Activated CD4-positive, alpha-beta T cell treated with anti-CD3 and anti-CD28 coated beads, Interleukin-2, amount 10 ng/mL, durations not matched to agents 7 days and 5 days (primary cell): ENCODE results near the gene CDH13. TPM values are rescaled to one million over a fixed set of nuclear protein-coding genes. Genes with fewer than 3 reads are reported as not detected.

Experiments
- CTCF ChIA-PET: fragments of 350-600 bp; sonication (Branson Sonifier 250); formaldehyde crosslinking; loops from one replicate; lab custom pipeline; 2021; ENCODE audit warnings: antibody characterized with exemption; lab: Charles Lee
- POLR2A ChIA-PET: fragments of 350-600 bp; sonication (Branson Sonifier 250); formaldehyde crosslinking; loops from one replicate; lab custom pipeline; 2021; ENCODE audit warnings: antibody characterized with exemption; lab: Charles Lee
- DNase-seq: peaks from one replicate; pipeline ENCODE4 v3.0.0-alpha.2; 2020
- H3K27ac Mint-ChIP-seq: one replicate; pipeline ENCODE4 v1.8.0; 2021; ENCODE audit warnings: mild to moderate bottlenecking, moderate library complexity, mixed read lengths
- H3K27me3 Mint-ChIP-seq: one replicate; pipeline ENCODE4 v1.8.0; 2021; ENCODE audit warnings: mixed read lengths
- H3K36me3 Mint-ChIP-seq: one replicate; pipeline ENCODE4 v1.8.0; 2021; ENCODE audit warnings: low read depth, mixed read lengths
- H3K4me1 Mint-ChIP-seq: one replicate; pipeline ENCODE4 v1.8.0; 2021; ENCODE audit warnings: mixed read lengths
- H3K4me3 Mint-ChIP-seq: one replicate; pipeline ENCODE4 v1.8.0; 2021; ENCODE audit warnings: mild to moderate bottlenecking, moderate library complexity, mixed read lengths
- H3K9me3 Mint-ChIP-seq: one replicate; pipeline ENCODE4 v1.8.0; 2021; ENCODE audit warnings: mixed read lengths
- total RNA-seq, 2 experiments: library from RNA; stranded (reverse); gene quantifications; one replicate each; pipeline ENCODE4 v1.2.3, GENCODE V29; 2021

CDH13 gene
- total RNA-seq, 2 experiments from 2014 or later = not detected

- H3K36me3 Mint-ChIP-seq = no peaks in the 10 kb centered on the region
- ChIA-PET POLR2A (no interaction called here), CTCF (no interaction called here)
- H3K4me1 Mint-ChIP-seq = no peaks in the 10 kb centered on the region
- H3K27me3 Mint-ChIP-seq = no peaks in the 10 kb centered on the region
- H3K27ac Mint-ChIP-seq = no peak overlapping the region
- no peak overlapping the region for H3K4me3 Mint-ChIP-seq
- DNase-seq = no peak
- no peaks in the 10 kb centered on the region for H3K9me3 Mint-ChIP-seq
These were observed 393.2 kb downstream of the CDH13 start for GRCh38 chr16:83019963-83020362.

GRCh38 chr16:83021045-83021444, 394.3 kb downstream of the CDH13 start:
- H3K4me3 Mint-ChIP-seq = no peak overlapping the region
- H3K36me3 Mint-ChIP-seq = no peaks in the 10 kb centered on the region
- no peak for DNase-seq
- no peaks in the 10 kb centered on the region for H3K9me3 Mint-ChIP-seq
- no peak overlapping the region for H3K27ac Mint-ChIP-seq
- H3K4me1 Mint-ChIP-seq = no peaks in the 10 kb centered on the region
- POLR2A ChIA-PET = no interaction called here
- no peaks in the 10 kb centered on the region for H3K27me3 Mint-ChIP-seq
- CTCF ChIA-PET = no interaction called here

GRCh38 chr16:83021746-83022145, 395.0 kb downstream of the CDH13 start:
- ChIA-PET POLR2A (no interaction called here), CTCF (no interaction called here)
- Mint-ChIP-seq H3K27ac (no peak overlapping the region), H3K4me3 (no peak overlapping the region), H3K9me3 (no peaks in the 10 kb centered on the region), H3K36me3 (no peaks in the 10 kb centered on the region), H3K4me1 (no peaks in the 10 kb centered on the region), H3K27me3 (no peaks in the 10 kb centered on the region)
- no peak for DNase-seq

- Mint-ChIP-seq H3K27me3 (no peaks in the 10 kb centered on the region), H3K9me3 (no peaks in the 10 kb centered on the region), H3K27ac (no peak overlapping the region), H3K4me1 (no peaks in the 10 kb centered on the region), H3K4me3 (no peak overlapping the region), H3K36me3 (no peaks in the 10 kb centered on the region)
- no peak for DNase-seq
- CTCF ChIA-PET = no interaction called here
- POLR2A ChIA-PET = no interaction called here
These were observed 396.2 kb downstream of the CDH13 start for GRCh38 chr16:83023011-83023410.

GRCh38 chr16:83023640-83024039, 396.9 kb downstream of the CDH13 start:
- Mint-ChIP-seq H3K27ac (no peak overlapping the region), H3K9me3 (no peaks in the 10 kb centered on the region), H3K4me3 (no peak overlapping the region), H3K36me3 (no peaks in the 10 kb centered on the region), H3K4me1 (no peaks in the 10 kb centered on the region), H3K27me3 (no peaks in the 10 kb centered on the region)
- POLR2A ChIA-PET = no interaction called here
- CTCF ChIA-PET = no interaction called here
- no peak for DNase-seq

DNA sequence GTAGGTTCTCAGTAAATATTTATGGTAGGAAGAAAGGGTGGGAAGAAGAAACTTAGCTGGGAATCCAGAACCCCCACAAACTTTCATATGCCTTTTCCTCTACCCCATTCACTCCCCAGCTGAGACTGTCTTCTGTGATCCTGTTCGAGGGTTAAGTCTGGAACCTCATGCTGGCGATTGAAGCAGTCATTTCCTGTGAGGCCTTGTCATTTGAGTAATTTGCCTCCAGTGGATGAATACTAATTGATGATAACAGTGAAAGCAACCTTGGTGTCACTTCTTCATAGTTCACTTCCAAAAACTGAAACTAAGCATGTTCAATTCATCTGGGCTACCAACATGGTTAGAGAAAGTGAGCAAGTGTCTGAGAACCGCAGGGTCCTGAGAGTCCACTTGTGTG, 401.2 kb downstream of the CDH13 start:
- Mint-ChIP-seq H3K27ac (no peak overlapping the region), H3K9me3 (peaks cover 9% of the 10 kb centered on the region), H3K36me3 (no peaks in the 10 kb centered on the region), H3K27me3 (no peaks in the 10 kb centered on the region), H3K4me3 (no peak overlapping the region), H3K4me1 (no peaks in the 10 kb centered on the region)
- ChIA-PET POLR2A (no interaction called here), CTCF (no interaction called here)
- no peak for DNase-seq

DNA sequence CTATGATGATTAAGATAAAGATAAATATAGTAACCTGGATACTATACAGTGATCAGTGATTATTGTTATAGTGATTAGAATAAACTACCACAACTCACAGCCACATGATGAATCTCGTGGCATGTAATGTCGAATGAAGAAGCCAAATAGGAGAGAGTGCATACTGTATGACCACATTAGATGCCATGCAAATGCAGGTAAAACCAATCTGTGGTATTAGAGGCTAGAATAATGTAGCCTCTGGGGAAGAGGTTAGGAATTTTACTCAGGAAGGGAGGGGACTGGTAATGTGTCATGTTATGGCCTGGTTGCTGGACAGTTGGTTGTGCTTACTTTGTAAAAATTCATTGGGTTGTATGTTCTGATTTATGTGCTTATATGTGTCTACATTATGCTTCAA, 402.7 kb downstream of the CDH13 start:
- DNase-seq = no peak
- no peak overlapping the region for H3K27ac Mint-ChIP-seq
- H3K9me3 Mint-ChIP-seq = peaks cover 9% of the 10 kb centered on the region
- CTCF ChIA-PET = no interaction called here
- no peak overlapping the region for H3K4me3 Mint-ChIP-seq
- H3K36me3 Mint-ChIP-seq = no peaks in the 10 kb centered on the region
- no peaks in the 10 kb centered on the region for H3K27me3 Mint-ChIP-seq
- H3K4me1 Mint-ChIP-seq = no peaks in the 10 kb centered on the region
- POLR2A ChIA-PET = no interaction called here

DNA sequence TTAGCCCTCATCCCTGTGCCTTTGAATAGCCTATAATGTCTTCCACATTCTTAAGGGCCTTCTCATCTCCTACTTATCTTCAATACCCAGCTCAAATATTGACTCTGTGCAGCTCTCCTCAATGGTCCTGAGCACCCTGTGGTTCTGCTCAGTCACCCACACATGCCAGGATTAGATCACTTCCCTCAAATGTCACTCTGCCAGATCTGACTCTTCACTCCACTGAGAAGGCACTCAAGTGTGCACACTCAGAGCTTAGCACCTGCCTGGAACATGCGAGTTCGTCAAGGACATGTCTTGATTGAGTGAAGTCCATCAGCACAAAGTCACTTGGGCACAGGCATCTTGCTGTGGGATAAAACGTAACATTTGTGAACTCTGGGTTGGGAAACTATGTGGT, 404.8 kb downstream of the CDH13 start:
- Mint-ChIP-seq H3K9me3 (peaks cover 9% of the 10 kb centered on the region), H3K36me3 (no peaks in the 10 kb centered on the region), H3K4me3 (no peak overlapping the region), H3K27me3 (no peaks in the 10 kb centered on the region), H3K4me1 (no peaks in the 10 kb centered on the region), H3K27ac (no peak overlapping the region)
- ChIA-PET CTCF (no interaction called here), POLR2A (no interaction called here)
- DNase-seq = no peak

DNA sequence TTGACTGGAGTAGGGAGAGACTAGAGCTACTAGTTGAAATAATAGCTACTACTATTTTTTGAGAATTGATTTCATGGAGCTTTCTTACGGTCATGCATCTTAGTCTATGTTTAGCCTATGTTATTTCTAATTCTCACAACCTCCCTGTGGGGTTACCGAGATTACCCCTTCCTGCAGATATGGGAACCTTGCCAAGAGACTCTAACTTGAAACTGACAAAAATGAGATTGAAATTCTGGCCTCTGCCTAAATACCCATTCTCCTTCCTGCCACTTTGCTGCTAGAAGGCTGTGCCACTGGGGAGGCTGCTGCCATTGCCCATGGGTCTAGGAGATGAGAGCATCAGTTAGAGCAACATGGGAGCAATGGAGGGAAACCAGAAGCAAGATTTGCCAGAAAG, 410.3 kb downstream of the CDH13 start:
- Mint-ChIP-seq H3K4me3 (no peak overlapping the region), H3K36me3 (no peaks in the 10 kb centered on the region), H3K27ac (no peak overlapping the region), H3K9me3 (peaks cover under 1% of the 10 kb centered on the region), H3K27me3 (no peaks in the 10 kb centered on the region), H3K4me1 (no peaks in the 10 kb centered on the region)
- POLR2A ChIA-PET = no interaction called here
- CTCF ChIA-PET = no interaction called here
- DNase-seq = no peak

DNA sequence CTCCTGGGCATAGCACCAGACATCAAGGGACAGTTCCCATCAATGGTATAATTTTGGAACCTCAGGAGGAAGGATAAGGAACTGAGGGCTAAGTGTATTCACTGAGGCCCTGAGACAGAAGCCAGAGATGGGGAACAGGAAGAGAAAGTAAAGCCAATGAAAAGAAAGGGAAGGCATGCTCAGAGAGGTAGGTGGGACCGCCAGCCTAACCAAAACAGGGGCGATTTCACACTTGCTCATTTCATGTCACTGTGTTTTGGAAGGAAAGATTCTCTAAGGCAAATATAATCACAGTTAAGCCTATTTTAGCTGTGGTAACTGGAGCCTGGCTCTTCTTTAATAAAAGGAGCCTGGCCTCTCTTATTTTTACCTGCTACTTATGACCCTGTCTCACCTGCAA, 411.1 kb downstream of the CDH13 start:
- Mint-ChIP-seq H3K4me3 (no peak overlapping the region), H3K27ac (no peak overlapping the region), H3K9me3 (no peaks in the 10 kb centered on the region), H3K36me3 (no peaks in the 10 kb centered on the region), H3K4me1 (no peaks in the 10 kb centered on the region), H3K27me3 (no peaks in the 10 kb centered on the region)
- ChIA-PET CTCF (no interaction called here), POLR2A (no interaction called here)
- DNase-seq = no peak

DNA sequence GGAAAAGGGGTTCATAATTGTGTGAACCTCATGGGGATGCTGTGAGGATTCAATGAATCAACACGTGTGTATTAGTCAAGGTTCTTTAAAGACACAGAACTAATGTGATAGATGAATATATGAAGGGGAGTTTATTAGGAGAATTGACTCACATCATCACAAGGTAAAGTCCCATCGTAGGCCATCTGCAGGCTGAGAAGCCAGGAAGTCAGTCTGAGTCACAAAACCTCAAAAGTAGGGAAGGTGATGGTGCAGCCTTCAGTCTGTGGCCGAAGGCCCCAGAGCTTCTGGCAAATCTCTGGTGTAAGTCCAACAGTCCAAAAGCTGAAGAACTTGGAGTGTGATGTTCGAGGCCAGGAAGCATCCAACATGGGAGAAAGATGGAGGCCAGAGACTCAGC, 413.4 kb downstream of the CDH13 start:
- H3K36me3 Mint-ChIP-seq = no peaks in the 10 kb centered on the region
- H3K9me3 Mint-ChIP-seq = no peaks in the 10 kb centered on the region
- DNase-seq = no peak
- ChIA-PET CTCF (no interaction called here), POLR2A (no interaction called here)
- H3K27ac Mint-ChIP-seq = no peak overlapping the region
- H3K27me3 Mint-ChIP-seq = no peaks in the 10 kb centered on the region
- H3K4me1 Mint-ChIP-seq = no peaks in the 10 kb centered on the region
- H3K4me3 Mint-ChIP-seq = no peak overlapping the region

- H3K27ac Mint-ChIP-seq = no peak overlapping the region
- no peak for DNase-seq
- no peaks in the 10 kb centered on the region for H3K9me3 Mint-ChIP-seq
- POLR2A ChIA-PET = no interaction called here
- no peaks in the 10 kb centered on the region for H3K36me3 Mint-ChIP-seq
- no peaks in the 10 kb centered on the region for H3K27me3 Mint-ChIP-seq
- no peaks in the 10 kb centered on the region for H3K4me1 Mint-ChIP-seq
- CTCF ChIA-PET = no interaction called here
- no peak overlapping the region for H3K4me3 Mint-ChIP-seq
These were observed 417.8 kb downstream of the CDH13 start for GRCh38 chr16:83044589-83044988.

DNA sequence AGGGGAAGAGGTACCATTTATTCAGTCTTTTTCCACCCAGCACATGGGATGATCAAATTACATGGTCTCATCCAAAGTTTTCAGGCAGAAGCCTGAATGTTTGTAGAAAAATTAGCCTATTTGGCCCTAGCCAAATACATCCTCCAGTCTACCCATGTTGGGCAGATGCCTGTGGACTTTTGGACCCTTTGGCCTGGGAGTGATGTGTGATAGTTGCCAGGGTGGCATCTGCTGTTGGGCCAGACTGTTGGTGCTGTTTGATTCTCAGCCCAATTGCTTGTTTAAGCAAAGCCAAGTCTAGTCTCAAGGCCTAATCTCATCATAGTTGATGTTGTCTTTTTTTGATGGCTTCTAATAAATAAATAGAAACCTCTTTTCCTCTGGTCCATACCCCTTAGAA, 419.0 kb downstream of the CDH13 start:
- H3K27me3 Mint-ChIP-seq = no peaks in the 10 kb centered on the region
- POLR2A ChIA-PET = no interaction called here
- CTCF ChIA-PET = no interaction called here
- no peaks in the 10 kb centered on the region for H3K36me3 Mint-ChIP-seq
- no peak for DNase-seq
- no peak overlapping the region for H3K4me3 Mint-ChIP-seq
- H3K9me3 Mint-ChIP-seq = no peaks in the 10 kb centered on the region
- no peaks in the 10 kb centered on the region for H3K4me1 Mint-ChIP-seq
- no peak overlapping the region for H3K27ac Mint-ChIP-seq

DNA sequence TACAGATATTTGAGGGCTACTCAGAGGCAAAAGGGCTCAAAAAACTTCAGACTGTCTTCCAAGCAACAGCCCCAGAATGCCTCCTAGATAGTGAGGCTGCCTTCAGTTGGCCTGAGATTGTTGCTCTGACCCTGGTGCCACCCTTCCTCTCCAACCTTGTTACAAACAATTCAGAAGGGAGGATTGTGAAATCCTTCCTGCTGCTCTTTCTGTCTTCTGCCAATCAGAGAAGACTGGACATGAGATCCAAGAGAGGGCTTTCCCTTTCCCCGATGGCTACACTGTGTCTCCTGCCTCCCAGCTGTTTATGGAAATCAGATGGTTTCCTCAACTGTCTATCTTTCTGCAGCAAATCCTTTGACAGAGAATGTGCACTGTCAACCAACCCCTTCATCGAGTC, 419.9 kb downstream of the CDH13 start:
- H3K27ac Mint-ChIP-seq = no peak overlapping the region
- H3K4me1 Mint-ChIP-seq = no peaks in the 10 kb centered on the region
- H3K27me3 Mint-ChIP-seq = no peaks in the 10 kb centered on the region
- no peaks in the 10 kb centered on the region for H3K36me3 Mint-ChIP-seq
- DNase-seq = no peak
- ChIA-PET CTCF (no interaction called here), POLR2A (no interaction called here)
- H3K9me3 Mint-ChIP-seq = no peaks in the 10 kb centered on the region
- H3K4me3 Mint-ChIP-seq = no peak overlapping the region

DNA sequence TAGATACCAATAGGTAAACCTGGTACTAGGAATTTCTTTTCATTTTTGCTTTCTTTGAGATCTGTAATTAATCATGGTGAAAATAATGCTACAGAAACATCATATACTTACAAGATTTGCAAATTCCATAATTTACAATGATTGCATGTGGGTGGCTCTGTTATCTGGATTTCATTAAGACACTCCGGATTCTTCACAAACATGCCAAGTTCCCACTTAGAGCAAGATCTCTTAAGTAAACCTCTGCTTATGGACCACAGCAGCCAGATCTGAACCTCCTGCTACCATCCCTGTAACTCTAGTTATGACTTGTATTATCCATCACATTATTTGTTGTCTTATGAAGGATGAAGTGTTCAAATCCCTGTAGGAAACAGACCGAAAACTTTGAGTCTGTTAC, 424.7 kb downstream of the CDH13 start:
- no peaks in the 10 kb centered on the region for H3K4me1 Mint-ChIP-seq
- ChIA-PET POLR2A (no interaction called here), CTCF (no interaction called here)
- H3K4me3 Mint-ChIP-seq = no peak overlapping the region
- H3K9me3 Mint-ChIP-seq = no peaks in the 10 kb centered on the region
- DNase-seq = no peak
- H3K27ac Mint-ChIP-seq = no peak overlapping the region
- H3K27me3 Mint-ChIP-seq = no peaks in the 10 kb centered on the region
- H3K36me3 Mint-ChIP-seq = no peaks in the 10 kb centered on the region
